DND-41 (cell line): ENCODE measurements around the gene FARP1.

Experiments
- ATAC-seq: fragments of 200-7000 bp; cut with Tn5 transposase; 3 replicates; pipeline ENCODE4 v1.9.1; 2021; ENCODE audit warnings: low read depth; ENCODE audit not compliant: insufficient read depth
- DNase-seq: peaks from one replicate; pipeline ENCODE4 v3.0.0-alpha.2; 2020
- H2AFZ ChIP-seq: 2 replicates; pipeline ENCODE4 v1.6.0; 2012; ENCODE audit warnings: low read depth, low read length
- H3K27ac ChIP-seq: 2 replicates; pipeline ENCODE4 v1.5.1; 2012; ENCODE audit warnings: low read length, inconsistent platforms
- H3K27me3 ChIP-seq: fragments of 200-600 bp; sonication (generic); 2 replicates; pipeline ENCODE4 v1.6.0; 2012; ENCODE audit warnings: low read length, mild to moderate bottlenecking, inconsistent platforms; ENCODE audit not compliant: insufficient read depth, poor library complexity
- H3K36me3 ChIP-seq: 2 replicates; pipeline ENCODE4 v1.5.1; 2012; ENCODE audit warnings: low read length, inconsistent platforms; ENCODE audit not compliant: insufficient read depth
- H3K4me1 ChIP-seq: 2 replicates; pipeline ENCODE4 v1.5.1; 2012; ENCODE audit warnings: mild to moderate bottlenecking, low read length; ENCODE audit not compliant: insufficient read depth
- H3K4me2 ChIP-seq: 2 replicates; pipeline ENCODE4 v1.6.0; 2012; ENCODE audit warnings: mild to moderate bottlenecking, moderate library complexity, low read length, inconsistent platforms; ENCODE audit not compliant: insufficient read depth
- H3K4me3 ChIP-seq, 2 experiments: fragments of 200-600 bp in 1 of 2; shearing (Covaris generic) in 1 of 2; 2 replicates each; pipeline ENCODE4 v1.5.1; 2012 to 2016; ENCODE audit warnings: inconsistent platforms in 2 of 2, low read length in 2 of 2, mild to moderate bottlenecking in 2 of 2, low read depth in 1 of 2, moderate library complexity in 1 of 2
- H3K79me2 ChIP-seq: 2 replicates; pipeline ENCODE4 v1.6.0; 2012; ENCODE audit warnings: low read length, inconsistent platforms; ENCODE audit not compliant: insufficient read depth
- H3K9ac ChIP-seq: 2 replicates; pipeline ENCODE4 v1.6.0; 2012; ENCODE audit warnings: low read depth, mild to moderate bottlenecking, inconsistent platforms, low read length, moderate library complexity
- H3K9me3 ChIP-seq: 2 replicates; pipeline ENCODE4 v1.5.1; 2012; ENCODE audit warnings: low read length, moderate library complexity, mild to moderate bottlenecking, inconsistent platforms; ENCODE audit not compliant: insufficient read depth, severe bottlenecking
- H4K20me1 ChIP-seq: 2 replicates; pipeline ENCODE4 v1.6.0; 2012; ENCODE audit warnings: low read length; ENCODE audit not compliant: insufficient read depth
- CTCF ChIP-seq: IDR thresholded peaks from 2 replicates; pipeline ENCODE4 v1.5.1; 2012; ENCODE audit warnings: borderline replicate concordance, low read length, moderate library complexity, mild to moderate bottlenecking; ENCODE audit not compliant: poor library complexity, severe bottlenecking; ENCODE audit errors: extremely low read depth
- EZH2 ChIP-seq: IDR thresholded peaks from 3 replicates; pipeline ENCODE4 v1.6.1; 2012; ENCODE audit warnings: borderline replicate concordance, low read depth, mild to moderate bottlenecking, moderate library complexity, low read length, inconsistent platforms; ENCODE audit not compliant: severe bottlenecking

Gene FARP1

GRCh38 chr13:98208606-98209005 lies 65.7 kb downstream of the FARP1 start:
- ATAC-seq = no peak
- Histone ChIP-seq H3K27me3 (no peaks in the 10 kb centered on the region), H3K36me3 (no peaks in the 10 kb centered on the region), H4K20me1 (no peaks in the 10 kb centered on the region), H3K9me3 (peaks cover 2% of the 10 kb centered on the region), H3K4me1 (no peaks in the 10 kb centered on the region), H3K27ac (no peak overlapping the region), H3K9ac (no peak overlapping the region), H3K4me3 (no peak overlapping the region), H3K79me2 (no peaks in the 10 kb centered on the region), H2AFZ (no peak overlapping the region), H3K4me2 (no peak overlapping the region)
- TF ChIP-seq EZH2 (no peak), CTCF (no peak)
- no peak for DNase-seq

- H3K9ac ChIP-seq = no peak overlapping the region
Observed at GRCh38 chr13:98212763-98213162, 69.9 kb downstream of the FARP1 start.

GRCh38 chr13:98213354-98213753 lies 70.5 kb downstream of the FARP1 start:
- H3K79me2 ChIP-seq = no peaks in the 10 kb centered on the region
- H3K36me3 ChIP-seq = no peaks in the 10 kb centered on the region
- H3K27me3 ChIP-seq = no peaks in the 10 kb centered on the region
- H3K4me1 ChIP-seq = no peaks in the 10 kb centered on the region
- H3K4me2 ChIP-seq = no peak overlapping the region
- TF ChIP-seq EZH2 (no peak), CTCF (no peak)
- H3K9me3 ChIP-seq = no peaks in the 10 kb centered on the region
- no peak overlapping the region for H2AFZ ChIP-seq
- DNase-seq (no peak), ATAC-seq (no peak)
- no peaks in the 10 kb centered on the region; the same call in 1 of the 2 replicates for H4K20me1 ChIP-seq
- no peak overlapping the region for H3K9ac ChIP-seq
- H3K4me3 ChIP-seq = no peak overlapping the region
- H3K27ac ChIP-seq = no peak overlapping the region

More at GRCh38 chr13:98212763-98213162, 69.9 kb downstream of the FARP1 start:
- H4K20me1 ChIP-seq = no peaks in the 10 kb centered on the region; the same call in 1 of the 2 replicates
- no peak overlapping the region for H3K27ac ChIP-seq
- ATAC-seq (no peak), DNase-seq (no peak)
- H3K4me2 ChIP-seq = no peak overlapping the region
- TF ChIP-seq EZH2 (no peak), CTCF (no peak)
- H3K27me3 ChIP-seq = no peaks in the 10 kb centered on the region
- H3K4me1 ChIP-seq = no peaks in the 10 kb centered on the region
- H3K36me3 ChIP-seq = no peaks in the 10 kb centered on the region
- H3K79me2 ChIP-seq = no peaks in the 10 kb centered on the region
- H3K9me3 ChIP-seq = no peaks in the 10 kb centered on the region
- H2AFZ ChIP-seq = no peak overlapping the region
- no peak overlapping the region for H3K4me3 ChIP-seq
